ENCODE results near the gene S100A12. TPM values are rescaled to one million over a fixed set of nuclear protein-coding genes. Genes with fewer than 3 reads are reported as not detected.
A peak's percentile ranks its signal among the peaks of the same experiment; 100 is the strongest.

S100A12 gene
- total RNA-seq, 1 donor from 2014 or later: not detected

DNA sequence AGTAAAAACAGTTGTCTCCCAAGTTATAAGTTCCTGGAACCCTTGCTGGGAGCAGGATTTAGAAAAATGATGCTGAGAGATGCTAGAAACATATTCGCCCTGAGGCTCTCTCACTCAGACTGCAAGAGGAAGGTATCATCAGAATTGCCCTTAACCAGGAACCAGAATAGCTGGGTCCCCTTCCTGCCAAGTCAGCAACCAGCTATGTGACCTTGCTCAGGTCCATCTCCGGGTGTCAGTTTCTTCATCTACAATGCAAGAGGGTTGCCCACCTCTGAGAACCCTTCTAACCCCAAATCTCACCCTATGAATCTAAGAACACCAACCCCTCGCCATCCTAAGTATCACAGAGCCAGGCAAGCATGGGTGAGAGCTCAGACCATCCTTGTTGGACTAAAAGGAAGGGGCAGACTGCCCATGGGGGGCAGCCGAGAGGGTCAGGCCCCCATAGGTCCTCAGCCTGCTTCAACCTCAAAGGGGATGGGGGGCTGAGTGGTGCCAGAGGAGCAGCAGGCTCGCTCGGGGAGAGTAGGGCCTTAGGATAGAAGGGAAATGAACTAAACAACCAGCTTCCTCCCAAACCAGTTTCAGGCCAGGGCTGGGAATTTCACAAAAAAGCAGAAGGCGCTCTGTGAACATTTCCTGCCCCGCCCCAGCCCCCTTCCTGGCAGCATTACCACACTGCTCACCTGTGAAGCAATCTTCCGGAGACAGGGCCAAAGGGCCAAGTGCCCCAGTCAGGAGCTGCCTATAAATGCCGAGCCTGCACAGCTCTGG lies 18.2 kb downstream of the S100A12 start:
- Mint-ChIP-seq H3K27me3 (ENCODE audit: low read depth) (peaks cover 13% of the 10 kb centered on the region), H3K4me1 (no peaks in the 10 kb centered on the region), H3K4me3 (no peak overlapping the region), H3K9me3 (no peaks in the 10 kb centered on the region), H3K36me3 (ENCODE audit: low read depth) (no peaks in the 10 kb centered on the region), H3K27ac (ENCODE audit: unreplicated experiment) (no peak overlapping the region)
- DNase-seq (ENCODE audit: low read depth, low spot score): no peak
- TF ChIP-seq, protein P1, sequence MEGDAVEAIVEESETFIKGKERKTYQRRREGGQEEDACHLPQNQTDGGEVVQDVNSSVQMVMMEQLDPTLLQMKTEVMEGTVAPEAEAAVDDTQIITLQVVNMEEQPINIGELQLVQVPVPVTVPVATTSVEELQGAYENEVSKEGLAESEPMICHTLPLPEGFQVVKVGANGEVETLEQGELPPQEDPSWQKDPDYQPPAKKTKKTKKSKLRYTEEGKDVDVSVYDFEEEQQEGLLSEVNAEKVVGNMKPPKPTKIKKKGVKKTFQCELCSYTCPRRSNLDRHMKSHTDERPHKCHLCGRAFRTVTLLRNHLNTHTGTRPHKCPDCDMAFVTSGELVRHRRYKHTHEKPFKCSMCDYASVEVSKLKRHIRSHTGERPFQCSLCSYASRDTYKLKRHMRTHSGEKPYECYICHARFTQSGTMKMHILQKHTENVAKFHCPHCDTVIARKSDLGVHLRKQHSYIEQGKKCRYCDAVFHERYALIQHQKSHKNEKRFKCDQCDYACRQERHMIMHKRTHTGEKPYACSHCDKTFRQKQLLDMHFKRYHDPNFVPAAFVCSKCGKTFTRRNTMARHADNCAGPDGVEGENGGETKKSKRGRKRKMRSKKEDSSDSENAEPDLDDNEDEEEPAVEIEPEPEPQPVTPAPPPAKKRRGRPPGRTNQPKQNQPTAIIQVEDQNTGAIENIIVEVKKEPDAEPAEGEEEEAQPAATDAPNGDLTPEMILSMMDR (conservative IDR thresholded peaks at IDR 0.05): no peak

DNA sequence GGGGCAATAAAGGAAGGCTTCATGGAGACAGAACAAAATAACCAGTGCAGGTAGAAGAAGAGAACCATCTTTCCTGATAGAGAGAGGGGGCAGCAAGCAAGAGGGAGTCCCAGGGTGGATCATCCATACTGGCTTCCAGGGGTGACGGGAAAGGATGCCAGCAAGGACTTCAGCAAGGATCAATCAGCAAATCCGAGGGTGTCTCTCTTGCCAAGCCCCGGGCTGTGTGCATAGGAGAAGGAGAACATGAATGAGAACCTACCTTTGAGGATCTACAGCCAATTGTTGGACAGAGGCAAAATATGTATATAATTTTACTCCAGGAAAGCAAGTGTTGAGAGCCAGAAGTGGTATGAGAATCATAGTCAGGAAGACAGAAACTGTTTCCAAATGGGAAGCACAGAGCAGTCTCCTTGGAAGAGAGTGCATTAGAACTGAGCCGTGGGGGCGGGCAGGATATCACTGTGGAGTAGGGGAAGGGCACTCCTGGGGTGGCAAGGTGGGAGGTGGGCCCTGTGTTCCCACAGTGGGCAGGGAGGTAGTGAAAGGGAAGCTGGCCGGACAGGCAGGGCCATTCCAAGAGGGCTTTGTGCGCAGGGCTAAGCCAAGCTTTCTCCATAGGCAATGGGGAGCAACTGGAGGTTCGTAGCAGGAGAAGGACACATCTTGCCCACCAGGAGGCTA lies 18.9 kb downstream of the S100A12 start:
- DNase-seq (ENCODE audit: low read depth, low spot score): no peak
- TF ChIP-seq, protein P1 (conservative IDR thresholded peaks at IDR 0.05): no peak
- Mint-ChIP-seq H3K4me3 (no peak overlapping the region), H3K27me3 (ENCODE audit: low read depth) (peaks cover 17% of the 10 kb centered on the region), H3K4me1 (no peaks in the 10 kb centered on the region), H3K27ac (ENCODE audit: unreplicated experiment) (no peak overlapping the region), H3K36me3 (ENCODE audit: low read depth) (no peaks in the 10 kb centered on the region), H3K9me3 (no peaks in the 10 kb centered on the region)

- Mint-ChIP-seq H3K4me3 (no peak overlapping the region), H3K4me1 (no peaks in the 10 kb centered on the region), H3K27ac (ENCODE audit: unreplicated experiment) (no peak overlapping the region), H3K36me3 (ENCODE audit: low read depth) (no peaks in the 10 kb centered on the region), H3K9me3 (no peaks in the 10 kb centered on the region), H3K27me3 (ENCODE audit: low read depth) (peaks cover 27% of the 10 kb centered on the region)
- TF ChIP-seq, protein P1 (conservative IDR thresholded peaks at IDR 0.05): peak; percentile 66
- DNase-seq (ENCODE audit: low read depth, low spot score): peak; percentile 25
These were observed 19.9 kb downstream of the S100A12 start for GRCh38 chr1:153355445-153356071.

DNA sequence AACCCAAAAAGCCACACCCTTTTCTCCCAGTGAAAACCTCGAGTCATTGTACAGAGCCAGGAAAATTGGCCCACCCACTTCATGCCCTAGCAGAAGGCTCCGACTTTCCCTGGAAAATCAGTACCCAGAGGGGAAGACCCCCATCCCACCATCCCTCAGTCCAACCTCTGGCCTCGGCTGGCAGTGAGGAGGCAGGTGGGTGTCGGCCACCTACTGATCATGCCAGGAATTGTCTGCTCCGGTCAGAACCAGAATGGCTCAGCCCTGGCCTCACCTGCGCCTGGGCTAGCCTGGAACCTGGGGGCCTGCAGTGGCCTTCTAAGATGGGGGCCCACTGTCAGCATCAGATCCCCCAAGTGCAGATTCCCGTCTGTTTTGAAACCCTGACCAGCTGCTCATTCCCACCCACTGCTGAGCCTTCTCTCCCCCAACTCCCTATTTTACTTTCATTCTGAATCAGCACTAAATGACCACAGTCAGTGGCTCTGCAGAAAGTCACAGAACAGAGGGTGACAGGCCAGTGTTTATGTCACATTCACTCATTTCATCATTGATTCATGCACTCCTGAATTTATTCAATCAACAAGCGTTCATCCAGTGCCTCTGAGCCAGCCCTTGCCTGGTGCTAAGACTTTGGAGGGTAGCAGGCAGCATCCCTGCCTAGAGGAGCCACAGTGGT lies 20.8 kb downstream of the S100A12 start:
- Mint-ChIP-seq H3K27me3 (ENCODE audit: low read depth) (peaks cover 35% of the 10 kb centered on the region), H3K4me1 (no peaks in the 10 kb centered on the region), H3K4me3 (no peak overlapping the region), H3K9me3 (no peaks in the 10 kb centered on the region), H3K27ac (ENCODE audit: unreplicated experiment) (no peak overlapping the region), H3K36me3 (ENCODE audit: low read depth) (no peaks in the 10 kb centered on the region)
- DNase-seq (ENCODE audit: low read depth, low spot score): no peak
- TF ChIP-seq, protein P1 (conservative IDR thresholded peaks at IDR 0.05): no peak

DNA sequence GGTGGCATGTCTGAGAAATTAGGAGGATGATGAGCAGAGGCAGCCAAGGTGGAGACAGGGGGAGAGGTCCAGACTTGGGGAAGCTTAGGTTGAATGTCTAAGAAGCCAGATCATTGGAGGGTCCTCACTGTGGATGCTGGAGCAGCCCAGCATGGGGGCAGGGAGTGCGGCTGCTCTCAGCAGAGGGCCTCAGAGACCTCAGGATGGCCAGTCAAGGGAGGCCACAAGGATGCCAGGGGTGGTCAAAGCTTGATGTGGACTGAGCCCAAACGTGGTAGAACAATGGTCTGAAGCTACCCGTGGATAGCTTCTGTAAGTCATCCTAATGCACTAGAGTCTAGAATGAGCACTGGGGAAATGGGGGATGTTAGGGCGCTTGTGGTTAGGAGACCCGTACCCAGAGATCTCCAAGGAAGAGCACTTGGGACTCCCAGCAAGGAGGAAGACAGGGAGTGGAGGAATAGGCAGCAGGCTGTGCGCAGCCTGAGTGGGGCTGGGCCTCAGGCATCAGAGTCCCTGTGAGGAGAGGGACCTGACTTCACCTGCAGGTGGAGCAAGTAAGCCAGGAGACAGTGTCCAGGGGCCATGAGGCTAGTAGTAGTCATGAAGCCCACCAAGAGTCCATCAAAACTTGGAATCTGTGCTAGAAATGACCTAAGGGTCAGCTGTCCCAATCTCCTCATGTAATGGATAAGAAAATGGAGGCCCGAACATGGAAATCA lies 22.0 kb downstream of the S100A12 start:
- H3K27ac Mint-ChIP-seq (ENCODE audit: unreplicated experiment): no peak overlapping the region

More for the DNA sequence above, 22.0 kb downstream of the S100A12 start:
- peak; percentile 5 for DNase-seq (ENCODE audit: low read depth, low spot score)
- Mint-ChIP-seq H3K4me1 (no peaks in the 10 kb centered on the region), H3K4me3 (no peak overlapping the region), H3K27me3 (ENCODE audit: low read depth) (peaks cover 47% of the 10 kb centered on the region), H3K36me3 (ENCODE audit: low read depth) (no peaks in the 10 kb centered on the region), H3K9me3 (no peaks in the 10 kb centered on the region)
- TF ChIP-seq, protein P1 (conservative IDR thresholded peaks at IDR 0.05): peak; percentile 64

Data from neural crest cell (in vitro differentiated cells).